GM18526 (cell line): Measurements from ENCODE around the gene SDK1.

ENCODE experiments used
- POLR2A ChIP-seq: IDR thresholded peaks from 3 replicates; pipeline ENCODE4 v1.6.1; 2011; ENCODE audit not compliant: insufficient read length; ENCODE audit errors: extremely low read depth

Gene SDK1

GRCh38 chr7:4266270-4267040 is 965.4 kb downstream of the SDK1 start:
- TF ChIP-seq POLR2A = no peak

GRCh38 chr7:4267341-4268039 is 966.4 kb downstream of the SDK1 start:
- no peak for TF ChIP-seq POLR2A

DNA sequence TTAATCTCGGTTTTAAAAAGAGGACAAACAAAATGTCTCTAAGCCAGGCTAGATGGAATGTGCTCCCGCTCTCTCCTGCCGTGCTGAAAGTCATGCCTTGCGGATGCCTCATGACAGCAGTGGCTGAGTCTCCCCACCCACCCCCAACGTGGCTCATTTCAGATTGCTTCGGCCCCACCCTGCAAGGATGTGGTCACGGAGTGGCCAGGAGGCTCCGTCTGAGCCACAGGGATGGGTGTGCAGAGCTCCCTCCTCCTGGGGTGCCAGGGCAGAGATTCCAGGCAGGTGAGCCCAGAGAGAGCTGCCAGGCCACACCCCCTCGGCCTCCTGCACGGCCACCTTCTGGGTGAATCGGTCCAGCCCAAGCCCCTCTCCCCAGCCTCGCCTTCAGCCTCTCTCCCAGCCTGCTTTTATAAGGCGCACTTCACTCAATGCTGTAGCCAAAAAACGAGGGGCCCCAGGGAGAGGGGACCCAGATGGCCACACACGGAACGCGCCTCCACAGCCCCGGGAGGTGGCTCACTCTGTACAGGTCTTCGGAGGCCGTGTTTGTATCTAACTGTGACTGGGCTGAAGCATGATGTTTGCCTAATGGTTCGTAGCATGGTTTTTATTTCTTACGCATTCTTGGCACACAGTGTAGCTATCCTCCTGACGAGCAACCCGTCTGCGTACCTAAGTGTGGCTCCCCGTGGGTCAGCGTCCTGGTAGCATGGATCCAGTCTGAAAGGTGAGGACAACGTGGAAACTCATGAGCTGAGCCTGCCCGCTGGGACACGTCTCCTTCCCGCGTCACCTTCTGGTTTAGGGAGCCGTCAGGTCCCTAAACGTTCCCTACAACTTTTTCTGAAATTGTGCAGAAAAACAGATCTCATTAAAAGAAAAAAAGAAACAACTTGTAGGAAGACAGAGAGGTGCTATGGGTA is 967.3 kb downstream of the SDK1 start:
- TF ChIP-seq POLR2A = no peak

DNA sequence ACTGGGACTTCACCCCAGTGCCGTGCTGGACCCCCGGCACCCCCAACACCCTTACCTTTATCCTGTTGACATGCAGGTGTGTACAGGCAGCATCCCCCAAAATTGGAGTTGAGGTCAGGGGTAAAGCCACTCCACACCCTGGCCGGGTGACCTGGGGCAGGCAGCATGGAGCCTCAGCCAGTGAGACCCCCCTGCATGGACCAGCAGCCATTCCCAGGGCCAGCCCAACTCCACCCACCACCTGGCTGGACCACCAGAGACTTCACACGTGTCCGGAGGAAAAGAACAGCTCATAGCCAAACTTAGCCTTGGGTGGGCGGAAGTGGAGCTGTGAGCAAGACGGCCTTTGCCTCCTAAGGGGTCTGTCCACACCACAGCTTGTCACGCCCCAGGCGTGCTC is 968.0 kb downstream of the SDK1 start:
- TF ChIP-seq POLR2A = no peak

GRCh38 chr7:4269746-4270145 is 968.7 kb downstream of the SDK1 start:
- TF ChIP-seq POLR2A = no peak

- TF ChIP-seq POLR2A = no peak
Measured at GRCh38 chr7:4270268-4270667, 969.2 kb downstream of the SDK1 start.

DNA sequence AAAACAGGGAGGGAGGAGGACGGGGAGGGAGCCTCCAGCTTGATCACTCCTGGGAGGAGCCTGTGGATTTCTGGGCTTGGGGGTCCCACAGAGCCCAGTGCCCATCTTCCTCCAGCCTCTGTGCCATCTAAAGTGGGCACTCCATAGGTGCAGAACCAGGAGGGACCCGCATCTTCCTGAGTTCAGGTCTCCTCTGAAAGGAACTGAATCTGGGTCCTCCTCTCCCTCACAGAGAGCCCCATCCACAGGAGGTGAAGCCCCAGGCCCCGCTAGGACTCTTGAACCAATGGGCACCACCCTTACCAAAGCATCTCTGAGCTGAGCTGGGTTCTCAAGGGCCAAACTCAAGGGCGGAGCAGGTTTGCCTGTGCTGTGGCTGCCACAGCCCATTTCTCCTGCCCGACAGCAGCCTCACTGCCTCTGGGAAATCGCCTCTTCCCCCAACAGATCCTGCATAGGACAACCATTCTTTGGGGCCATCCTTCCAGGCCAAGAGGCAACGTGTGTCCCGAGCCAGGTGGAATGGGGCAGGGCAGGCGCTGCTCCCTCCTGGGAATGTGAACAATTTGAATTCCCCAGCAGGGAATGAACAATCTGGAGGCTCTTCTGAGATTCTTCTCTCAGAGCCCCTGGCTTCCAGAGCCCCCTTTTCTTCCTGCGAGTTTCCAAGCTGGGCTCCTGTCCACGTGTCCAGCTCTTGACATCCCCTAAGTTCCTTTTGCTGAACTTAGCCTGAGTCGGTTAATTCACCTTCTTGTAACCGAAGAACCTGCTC is 970.1 kb downstream of the SDK1 start:
- no peak for TF ChIP-seq POLR2A

DNA sequence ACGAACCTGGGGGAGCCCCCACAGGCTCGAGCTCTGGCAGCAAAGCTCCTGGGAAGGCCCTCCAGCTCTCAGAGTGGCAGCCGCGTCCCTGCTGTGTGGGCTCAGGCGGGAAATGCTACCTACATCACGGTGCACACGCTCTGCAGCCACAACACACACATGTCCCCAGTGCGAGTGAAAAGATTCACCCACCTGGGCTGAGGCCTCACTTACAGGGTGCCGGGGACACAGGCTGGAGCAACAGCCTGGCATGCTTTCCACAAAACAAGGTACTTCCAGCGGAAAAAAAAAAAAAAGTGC is 970.6 kb downstream of the SDK1 start:
- TF ChIP-seq POLR2A = no peak

DNA sequence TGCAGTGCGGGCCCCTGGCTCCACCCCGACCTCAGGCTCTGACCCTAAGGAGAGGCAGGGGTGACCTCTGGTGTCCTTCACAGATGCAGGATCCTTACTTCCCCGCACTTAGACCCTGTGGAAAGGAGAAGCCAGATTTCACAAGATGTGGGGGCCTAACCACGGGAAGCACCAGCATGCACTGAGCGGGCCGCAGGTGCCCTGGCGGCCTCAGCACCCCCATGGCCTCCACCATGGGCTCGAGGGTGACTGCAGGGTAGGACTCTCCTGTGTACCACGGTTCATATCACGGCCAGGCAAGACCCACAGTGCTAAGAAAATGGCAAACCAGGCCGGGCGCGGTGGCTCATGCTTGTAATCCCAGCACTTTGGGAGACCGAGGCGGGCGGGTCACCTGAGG is 971.1 kb downstream of the SDK1 start:
- no peak for TF ChIP-seq POLR2A

DNA sequence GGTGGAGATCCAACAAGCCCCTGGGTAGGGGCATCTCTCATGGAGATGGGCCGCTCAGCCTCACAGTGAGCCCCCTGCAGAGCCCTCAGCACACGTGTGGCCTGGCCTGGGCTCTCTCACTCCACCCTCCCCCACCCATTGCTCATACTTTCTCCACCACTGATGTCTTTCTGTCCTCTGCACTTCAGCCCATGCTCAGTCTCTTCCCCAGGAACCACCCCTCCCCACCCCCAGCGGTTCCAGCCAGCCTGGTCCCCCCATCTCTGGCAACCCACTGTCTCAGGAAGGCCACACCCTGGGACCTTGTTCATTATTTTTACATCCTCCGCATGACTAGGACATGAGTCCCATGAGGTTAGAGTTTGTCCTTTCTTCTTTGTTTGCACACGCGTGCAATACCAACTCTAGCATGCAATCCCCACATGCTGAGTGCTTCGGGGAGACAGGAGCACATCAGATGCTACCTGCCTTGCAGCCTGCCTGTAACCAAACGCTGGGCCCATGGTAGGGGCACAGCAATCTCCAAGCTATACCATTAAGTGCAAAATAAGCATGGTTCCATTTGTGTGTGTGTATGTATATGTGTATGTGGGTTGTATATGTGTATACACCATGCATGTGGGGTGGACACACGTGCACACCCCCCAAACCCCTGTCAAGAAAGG is 972.6 kb downstream of the SDK1 start:
- no peak for TF ChIP-seq POLR2A

- TF ChIP-seq POLR2A = no peak
Measured at GRCh38 chr7:4274286-4274685, 973.2 kb downstream of the SDK1 start.

DNA sequence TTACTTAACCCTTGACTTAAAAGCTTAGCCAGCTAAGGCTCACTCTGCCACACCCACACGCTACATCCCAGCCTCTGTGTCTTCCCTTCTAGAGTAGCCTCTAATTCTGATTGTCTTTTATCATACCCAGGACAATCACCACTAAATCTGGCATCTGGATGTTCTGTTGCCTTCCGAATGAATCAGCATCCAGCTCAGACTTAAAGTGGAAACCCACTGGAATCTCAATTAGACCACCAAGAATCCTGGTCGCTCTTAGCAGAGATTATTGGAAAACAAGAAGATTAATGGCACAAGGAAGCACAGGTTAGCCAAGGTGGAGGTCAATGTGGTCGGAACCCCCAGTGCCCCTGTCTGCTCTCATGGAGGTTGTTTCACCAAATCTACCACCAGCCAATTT is 976.9 kb downstream of the SDK1 start:
- no peak for TF ChIP-seq POLR2A

- no peak for TF ChIP-seq POLR2A
Measured at GRCh38 chr7:4279216-4279615, 978.2 kb downstream of the SDK1 start.

DNA sequence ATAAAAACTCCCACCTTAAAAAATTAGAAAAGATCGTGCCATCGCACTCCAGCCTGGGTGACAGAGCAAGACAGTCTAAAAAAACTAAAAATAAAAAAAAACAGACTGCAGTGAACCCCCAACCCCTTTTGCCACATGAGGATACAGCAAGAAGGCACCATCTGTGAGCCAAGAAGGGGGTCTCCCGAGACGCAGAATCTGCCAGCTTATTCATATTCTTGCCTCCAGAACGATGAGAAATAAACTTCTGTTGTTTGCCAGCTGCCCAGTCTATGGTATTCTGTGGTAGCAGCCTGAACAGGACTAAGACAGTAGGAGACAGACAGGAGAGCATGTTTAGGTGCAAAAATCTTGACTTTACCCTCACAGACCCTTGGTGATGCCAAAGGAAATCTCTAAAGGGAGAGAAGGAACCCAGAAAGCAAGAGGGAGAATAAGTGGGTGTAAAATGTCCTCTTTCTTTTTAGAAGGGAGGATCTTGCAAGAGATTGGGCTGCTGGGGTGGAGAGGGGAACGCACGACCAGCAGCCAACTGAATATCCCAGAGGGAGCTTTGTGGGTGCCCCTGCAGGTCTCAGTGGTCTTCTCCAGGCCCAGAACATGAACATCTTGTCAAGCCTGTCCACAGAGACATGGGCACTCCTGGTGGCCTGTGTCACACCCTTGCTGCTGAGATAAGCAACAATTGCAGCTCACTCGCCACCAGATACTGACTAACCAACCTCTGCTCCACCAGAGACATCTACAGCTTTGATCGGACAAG is 980.4 kb downstream of the SDK1 start:
- no peak for TF ChIP-seq POLR2A
